ENCODE results near the gene MKNK1.

The MKNK1 gene

DNA sequence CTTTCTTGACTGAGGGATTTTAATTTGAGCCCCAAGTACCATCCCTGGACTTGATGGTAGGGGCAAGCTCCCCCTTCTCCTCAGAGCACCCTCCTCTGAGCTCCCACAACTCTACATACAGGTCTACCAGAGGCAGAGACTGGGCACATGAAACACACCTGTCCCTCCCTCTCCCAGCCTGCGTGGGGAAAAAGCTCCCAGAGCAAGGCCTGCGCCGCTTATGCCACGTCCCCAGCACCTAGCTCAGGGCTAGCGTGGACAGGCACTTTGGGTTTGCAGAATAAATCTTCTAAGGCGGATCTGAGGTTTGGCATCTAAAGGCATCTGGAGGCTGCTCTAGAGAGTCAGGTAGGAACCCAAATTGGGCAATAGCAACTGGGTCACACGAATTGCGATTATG is 45.1 kb downstream of the MKNK1 start:
- no peak overlapping the region for H3K4me3 ChIP-seq (ENCODE audit: low read depth, low read length)
- TF ChIP-seq, protein P1, sequence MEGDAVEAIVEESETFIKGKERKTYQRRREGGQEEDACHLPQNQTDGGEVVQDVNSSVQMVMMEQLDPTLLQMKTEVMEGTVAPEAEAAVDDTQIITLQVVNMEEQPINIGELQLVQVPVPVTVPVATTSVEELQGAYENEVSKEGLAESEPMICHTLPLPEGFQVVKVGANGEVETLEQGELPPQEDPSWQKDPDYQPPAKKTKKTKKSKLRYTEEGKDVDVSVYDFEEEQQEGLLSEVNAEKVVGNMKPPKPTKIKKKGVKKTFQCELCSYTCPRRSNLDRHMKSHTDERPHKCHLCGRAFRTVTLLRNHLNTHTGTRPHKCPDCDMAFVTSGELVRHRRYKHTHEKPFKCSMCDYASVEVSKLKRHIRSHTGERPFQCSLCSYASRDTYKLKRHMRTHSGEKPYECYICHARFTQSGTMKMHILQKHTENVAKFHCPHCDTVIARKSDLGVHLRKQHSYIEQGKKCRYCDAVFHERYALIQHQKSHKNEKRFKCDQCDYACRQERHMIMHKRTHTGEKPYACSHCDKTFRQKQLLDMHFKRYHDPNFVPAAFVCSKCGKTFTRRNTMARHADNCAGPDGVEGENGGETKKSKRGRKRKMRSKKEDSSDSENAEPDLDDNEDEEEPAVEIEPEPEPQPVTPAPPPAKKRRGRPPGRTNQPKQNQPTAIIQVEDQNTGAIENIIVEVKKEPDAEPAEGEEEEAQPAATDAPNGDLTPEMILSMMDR (IDR thresholded peaks at IDR 0.05; ENCODE audit: borderline replicate concordance, insufficient read depth, low read depth, low read length) = no peak

DNA sequence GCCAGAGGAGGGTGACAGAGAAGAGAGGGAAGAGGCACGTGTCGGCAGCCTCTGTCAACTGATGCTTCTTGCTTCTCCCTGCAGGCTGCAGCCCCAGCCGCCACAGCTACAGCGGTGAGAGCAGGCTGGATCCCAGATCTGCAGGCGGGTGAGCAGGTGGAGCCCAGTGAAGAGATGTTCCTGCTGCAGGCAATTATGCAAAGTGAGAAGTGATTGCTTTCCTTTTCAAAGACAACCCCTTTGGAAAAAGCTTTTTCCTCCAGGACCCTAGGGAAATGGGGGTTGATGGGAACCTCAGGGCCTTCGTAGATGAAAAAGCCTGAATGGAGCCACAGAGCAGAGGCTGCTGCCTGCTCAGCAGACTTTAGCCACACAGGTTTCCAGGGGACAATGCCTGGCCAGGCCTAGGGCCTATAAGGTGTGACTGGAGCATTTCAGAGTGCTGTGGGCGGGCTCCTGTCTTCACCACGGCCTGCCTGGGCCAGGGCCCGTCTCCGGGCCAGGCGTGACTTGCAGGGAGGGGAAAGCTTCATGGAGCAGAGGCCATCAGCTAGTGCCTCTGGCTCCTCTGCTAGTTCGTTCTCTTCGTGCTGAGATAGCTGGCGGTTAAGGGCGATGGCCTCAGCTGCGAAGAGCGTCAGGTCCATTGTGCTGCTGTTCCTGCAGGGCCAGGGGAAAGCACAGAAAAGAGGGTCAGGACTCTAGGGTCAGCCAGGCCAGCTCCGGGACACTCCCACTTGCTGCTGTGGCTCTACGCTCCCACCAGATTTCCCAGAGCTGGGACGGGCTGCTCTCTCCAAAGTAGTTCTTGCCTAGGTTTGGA is 45.7 kb downstream of the MKNK1 start:
- TF ChIP-seq, protein P1 (IDR thresholded peaks at IDR 0.05; ENCODE audit: borderline replicate concordance, insufficient read depth, low read depth, low read length) = no peak
- no peak overlapping the region for H3K4me3 ChIP-seq (ENCODE audit: low read depth, low read length)

DNA sequence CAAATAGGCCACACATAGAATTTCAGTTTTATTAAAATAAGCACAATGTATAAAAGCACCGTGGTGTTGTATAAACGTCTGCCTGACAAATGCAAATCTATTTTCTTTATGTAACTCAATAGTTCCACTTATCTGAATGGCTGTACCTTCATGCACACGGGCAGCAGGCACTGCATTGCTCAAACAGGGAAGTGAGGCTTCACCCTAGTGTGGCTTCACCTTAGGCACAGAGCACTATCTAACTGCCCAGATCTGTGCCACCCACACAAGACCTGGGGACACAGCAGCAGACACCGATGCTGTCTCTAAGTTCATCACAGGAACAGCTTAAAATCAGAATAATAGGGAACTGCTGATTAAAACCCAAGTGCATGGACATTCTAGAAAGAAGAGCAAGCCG is 46.7 kb downstream of the MKNK1 start:
- TF ChIP-seq, protein P1 (IDR thresholded peaks at IDR 0.05; ENCODE audit: borderline replicate concordance, insufficient read depth, low read depth, low read length) = no peak

DNA sequence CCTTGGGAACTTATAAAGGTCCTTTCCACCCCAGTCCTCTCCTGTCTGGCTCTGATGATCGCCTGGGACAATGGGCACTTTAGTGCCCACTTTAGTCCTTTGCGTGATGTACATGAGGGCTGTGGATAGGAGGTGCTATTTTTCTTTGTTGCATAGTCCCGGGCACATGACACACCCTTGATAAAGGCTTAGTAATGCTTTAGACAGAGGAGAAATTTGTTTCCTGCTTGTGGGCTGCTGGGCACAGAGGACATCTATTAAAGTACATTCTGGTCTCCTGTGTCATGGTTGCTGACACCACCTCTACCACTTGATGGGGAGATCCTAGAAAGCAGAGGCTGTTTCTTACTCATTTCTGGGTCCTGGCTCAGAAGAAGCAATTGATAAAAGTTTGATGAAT is 47.2 kb downstream of the MKNK1 start:
- TF ChIP-seq, protein P1 (IDR thresholded peaks at IDR 0.05; ENCODE audit: borderline replicate concordance, insufficient read depth, low read depth, low read length) = no peak
- no peak overlapping the region for H3K4me3 ChIP-seq (ENCODE audit: low read depth, low read length)

More for the DNA sequence above, 46.7 kb downstream of the MKNK1 start:
- no peak overlapping the region for H3K4me3 ChIP-seq (ENCODE audit: low read depth, low read length)

DNA sequence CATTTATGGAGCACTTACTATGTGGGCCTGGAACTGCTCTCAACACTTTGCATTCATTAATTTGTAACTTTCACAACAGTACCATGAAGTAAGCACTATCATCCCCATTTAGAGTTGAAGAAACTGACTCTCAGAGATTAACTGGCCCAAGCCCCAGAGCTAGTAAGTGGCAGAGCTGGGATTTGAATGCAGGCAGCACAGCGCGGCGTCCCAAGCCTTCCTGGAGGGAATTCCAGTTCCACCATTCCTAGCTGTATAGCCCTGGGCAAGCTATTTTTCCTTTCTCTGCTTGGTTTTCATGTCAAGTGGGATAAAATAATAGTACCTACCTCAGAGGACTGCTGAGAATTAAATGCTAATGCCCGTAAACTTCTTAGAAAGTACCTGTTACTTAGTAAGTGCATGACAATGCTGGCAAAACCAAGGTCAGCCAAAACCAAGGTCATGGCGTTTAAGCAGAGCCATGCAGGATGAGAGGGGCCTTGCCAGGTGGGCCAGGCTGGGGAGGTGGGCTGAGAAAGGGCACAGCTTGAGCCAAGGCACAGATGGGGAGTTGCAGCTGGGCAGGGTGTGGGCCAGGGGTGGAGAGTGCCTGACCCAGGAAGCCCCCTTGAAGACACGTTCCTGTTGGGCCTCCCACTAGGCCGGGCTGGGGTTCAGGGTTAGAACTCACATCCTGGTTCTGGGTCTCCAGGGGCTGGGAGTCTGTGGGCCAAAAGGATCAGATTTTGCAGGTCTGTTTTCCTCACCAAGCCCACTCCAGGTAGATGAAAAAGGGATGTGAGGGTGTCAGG is 48.0 kb downstream of the MKNK1 start:
- TF ChIP-seq, protein P1 (IDR thresholded peaks at IDR 0.05; ENCODE audit: borderline replicate concordance, insufficient read depth, low read depth, low read length) = no peak
- no peak overlapping the region for H3K4me3 ChIP-seq (ENCODE audit: low read depth, low read length)

DNA sequence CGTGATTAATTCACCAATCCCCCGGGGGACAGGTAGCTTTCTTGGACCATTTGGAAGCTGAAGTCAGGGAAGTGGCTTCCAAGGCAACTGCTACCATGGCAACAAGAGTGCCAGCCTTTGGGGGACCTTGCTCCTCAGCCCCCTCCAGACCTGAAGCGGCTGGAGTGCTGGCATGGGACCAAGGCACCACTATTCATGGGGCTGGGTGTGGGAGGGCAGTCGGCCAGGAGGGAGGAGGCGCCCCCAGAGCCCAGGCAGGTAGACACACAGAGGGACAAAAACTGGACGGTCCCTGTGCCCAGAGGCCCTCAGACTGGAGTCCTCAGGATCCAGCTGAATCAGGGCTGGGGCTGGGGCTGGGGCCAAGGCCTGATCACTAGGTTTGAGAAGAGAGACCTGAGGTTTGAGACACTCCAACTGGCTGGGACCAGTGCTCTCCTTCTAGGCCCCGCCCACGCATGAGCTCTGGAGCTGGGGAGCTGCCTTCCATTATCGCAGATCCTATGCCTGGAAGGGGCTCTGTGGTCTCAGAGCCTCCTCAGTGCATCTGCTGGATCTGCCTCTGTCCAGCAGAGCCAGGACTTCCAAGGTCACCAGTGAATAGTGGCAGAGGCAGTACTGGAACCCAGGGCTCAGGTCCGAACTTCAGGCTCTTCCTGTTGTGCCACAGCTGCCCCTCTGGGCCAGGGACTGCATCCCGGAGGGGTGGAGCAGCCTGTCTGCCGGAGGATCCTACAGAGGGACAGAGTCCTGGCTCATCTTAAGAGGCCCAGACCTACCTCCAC is 49.3 kb downstream of the MKNK1 start:
- H3K4me3 ChIP-seq (ENCODE audit: low read depth, low read length) = no peak overlapping the region
- TF ChIP-seq, protein P1 (IDR thresholded peaks at IDR 0.05; ENCODE audit: borderline replicate concordance, insufficient read depth, low read depth, low read length) = no peak
